ENCODE measurements around the gene SLFN5. TPM values are rescaled to one million over a fixed set of nuclear protein-coding genes. Genes with fewer than 3 reads are reported as not detected.
A peak's percentile ranks its signal among the peaks of the same experiment; 100 is the strongest.
"Not testable (repeated sequence)": the region's sequence is repeated elsewhere in the genome, so short reads cannot be mapped to it uniquely, and the experiment has no call there.

The SLFN5 gene
- total RNA-seq, 1 donor from 2014 or later, result 11.4 TPM

GRCh38 chr17:35239823-35240222 lies 3.0 kb upstream of the SLFN5 start:
- intact Hi-C loops (cut with DNase I), result loop anchor here (2.0 kb wide), 1 partner anchor 67 kb away; no protein-coding TSS in a partner anchor
- ATAC-seq (ENCODE audit: poor library complexity) (no peak), DNase-seq (no peak)

- ATAC-seq (ENCODE audit: poor library complexity), result no peak
- intact Hi-C loops (cut with DNase I), result loop anchor here (2.0 kb wide), 1 partner anchor 68 kb away; no protein-coding TSS in a partner anchor
- DNase-seq, result no peak
Observed at GRCh38 chr17:35240861-35241260, 2.0 kb upstream of the SLFN5 start.

GRCh38 chr17:35241520-35241919 lies 1.4 kb upstream of the SLFN5 start:
- intact Hi-C loops (cut with DNase I), result loop anchor here (2.0 kb wide), 1 partner anchor 69 kb away; no protein-coding TSS in a partner anchor
- ATAC-seq (ENCODE audit: poor library complexity), result no peak
- DNase-seq, result peak; percentile 42

GRCh38 chr17:35242158-35242804 lies 591 bp upstream of the SLFN5 start:
- DNase-seq (peak; percentile 74), ATAC-seq (ENCODE audit: poor library complexity) (peak; percentile 56)
- intact Hi-C loops (cut with DNase I), result no loop called here

GRCh38 chr17:35243561-35244340 lies 879 bp downstream of the SLFN5 start:
- DNase-seq, result peak; percentile 68
- intact Hi-C loops (cut with DNase I), result no loop called here
- peak; percentile 45 for ATAC-seq (ENCODE audit: poor library complexity)

GRCh38 chr17:35244341-35245195 lies 1.7 kb downstream of the SLFN5 start:
- peak; percentile 12 for ATAC-seq (ENCODE audit: poor library complexity)
- intact Hi-C loops (cut with DNase I), result no loop called here
- DNase-seq, result peak; percentile 85

- ATAC-seq (ENCODE audit: poor library complexity) (no peak), DNase-seq (no peak)
- intact Hi-C loops (cut with DNase I), result no loop called here
Observed at GRCh38 chr17:35245196-35245486, 2.3 kb downstream of the SLFN5 start.

- ATAC-seq (ENCODE audit: poor library complexity) (peak; percentile 53), DNase-seq (no peak)
- intact Hi-C loops (cut with DNase I), result no loop called here
Observed at GRCh38 chr17:35252651-35253050, 9.8 kb downstream of the SLFN5 start.

- peak; percentile 92 for ATAC-seq (ENCODE audit: poor library complexity)
- no peak for DNase-seq
- intact Hi-C loops (cut with DNase I), result no loop called here
Observed at GRCh38 chr17:35254107-35254773, 11.4 kb downstream of the SLFN5 start.

GRCh38 chr17:35255316-35255715 lies 12.4 kb downstream of the SLFN5 start:
- intact Hi-C loops (cut with DNase I), result no loop called here
- no peak for DNase-seq
- no peak for ATAC-seq (ENCODE audit: poor library complexity)

- DNase-seq, result no peak
- no peak for ATAC-seq (ENCODE audit: poor library complexity)
- intact Hi-C loops (cut with DNase I), result no loop called here
Observed at GRCh38 chr17:35256629-35257028, 13.8 kb downstream of the SLFN5 start.

GRCh38 chr17:35257208-35257659 lies 14.4 kb downstream of the SLFN5 start:
- DNase-seq (no peak), ATAC-seq (ENCODE audit: poor library complexity) (no peak)
- intact Hi-C loops (cut with DNase I), result no loop called here

GRCh38 chr17:35259001-35259400 lies 16.1 kb downstream of the SLFN5 start:
- intact Hi-C loops (cut with DNase I), result no loop called here
- ATAC-seq (ENCODE audit: poor library complexity) (no peak), DNase-seq (no peak)

GRCh38 chr17:35265071-35265470 lies 22.2 kb downstream of the SLFN5 start:
- ATAC-seq (ENCODE audit: poor library complexity) (no peak), DNase-seq (no peak)
- intact Hi-C loops (cut with DNase I), result no loop called here

- DNase-seq (no peak), ATAC-seq (ENCODE audit: poor library complexity) (no peak)
- intact Hi-C loops (cut with DNase I), result no loop called here
Observed at GRCh38 chr17:35265566-35266141, 22.8 kb downstream of the SLFN5 start.

- ATAC-seq (ENCODE audit: poor library complexity); intact Hi-C loops (cut with DNase I); DNase-seq: not testable (repeated sequence)
Observed at GRCh38 chr17:35274167-35275066, 31.5 kb downstream of the SLFN5 start.

GRCh38 chr17:35278454-35278853 lies 35.6 kb downstream of the SLFN5 start:
- DNase-seq; ATAC-seq (ENCODE audit: poor library complexity); intact Hi-C loops (cut with DNase I): not testable (repeated sequence)
